ENCODE measurements around the gene SYT5.

Gene SYT5

DNA sequence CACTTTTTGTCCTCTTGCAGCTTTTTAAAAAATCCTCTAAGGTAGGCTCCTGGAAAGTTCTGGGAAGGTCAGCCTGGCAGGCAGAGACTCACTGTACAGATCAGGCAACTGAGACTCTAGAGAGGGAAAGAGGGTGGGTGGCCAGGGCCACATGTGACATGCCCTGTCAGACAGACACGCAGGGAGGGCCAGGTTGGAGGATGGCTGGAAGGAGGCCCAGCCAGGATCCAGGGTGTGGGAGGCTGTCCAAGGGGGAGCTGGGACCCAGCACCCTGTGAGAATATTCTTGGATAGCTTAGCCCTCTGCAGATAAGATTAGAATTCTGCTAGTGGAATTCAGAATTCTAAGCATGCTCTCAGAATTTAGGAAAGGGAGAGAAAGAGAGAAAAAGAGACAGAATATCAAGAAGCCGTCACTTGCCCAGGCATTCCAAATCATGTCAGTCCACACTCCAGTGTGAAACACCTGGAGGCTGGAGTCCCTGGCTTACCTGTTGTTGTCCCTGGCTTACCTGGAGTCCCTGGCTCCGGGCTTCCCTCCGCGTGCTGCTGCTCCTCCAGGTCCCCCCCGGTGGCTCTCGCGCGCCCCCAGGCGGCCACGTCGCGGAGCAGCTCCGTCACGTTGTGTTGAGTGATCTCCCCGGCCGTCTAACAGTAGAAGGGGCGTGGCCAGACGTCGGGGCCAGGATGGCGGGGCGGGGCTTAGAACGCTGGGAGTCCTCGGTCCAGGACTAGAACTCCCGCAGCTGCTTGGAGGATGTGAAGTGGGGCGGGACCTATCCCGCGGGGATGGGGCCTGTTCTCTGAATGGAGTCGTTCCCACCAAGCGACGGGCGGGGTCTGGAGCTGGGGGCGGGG lies 19.7 kb downstream of the SYT5 start:
- no peaks in the 10 kb centered on the region for H3K36me3 ChIP-seq (replicated peaks)
- peaks cover 14% of the 10 kb centered on the region for H3K27me3 ChIP-seq (replicated peaks)
- TF ChIP-seq CTCF (IDR thresholded peaks at IDR 0.05; ENCODE audit: low read depth, low read length, missing control alignments) = peak; percentile 97
- no peak overlapping the region for H3K27ac ChIP-seq
- in situ Hi-C loops (cut with HindIII; ENCODE audit: low pct_ligation_motif_present, low sequenced_read_pairs) = no loop called here
- peak; percentile 82 for DNase-seq
- no peak overlapping the region for H3K4me3 ChIP-seq (ENCODE audit: low read depth, low read length)

DNA sequence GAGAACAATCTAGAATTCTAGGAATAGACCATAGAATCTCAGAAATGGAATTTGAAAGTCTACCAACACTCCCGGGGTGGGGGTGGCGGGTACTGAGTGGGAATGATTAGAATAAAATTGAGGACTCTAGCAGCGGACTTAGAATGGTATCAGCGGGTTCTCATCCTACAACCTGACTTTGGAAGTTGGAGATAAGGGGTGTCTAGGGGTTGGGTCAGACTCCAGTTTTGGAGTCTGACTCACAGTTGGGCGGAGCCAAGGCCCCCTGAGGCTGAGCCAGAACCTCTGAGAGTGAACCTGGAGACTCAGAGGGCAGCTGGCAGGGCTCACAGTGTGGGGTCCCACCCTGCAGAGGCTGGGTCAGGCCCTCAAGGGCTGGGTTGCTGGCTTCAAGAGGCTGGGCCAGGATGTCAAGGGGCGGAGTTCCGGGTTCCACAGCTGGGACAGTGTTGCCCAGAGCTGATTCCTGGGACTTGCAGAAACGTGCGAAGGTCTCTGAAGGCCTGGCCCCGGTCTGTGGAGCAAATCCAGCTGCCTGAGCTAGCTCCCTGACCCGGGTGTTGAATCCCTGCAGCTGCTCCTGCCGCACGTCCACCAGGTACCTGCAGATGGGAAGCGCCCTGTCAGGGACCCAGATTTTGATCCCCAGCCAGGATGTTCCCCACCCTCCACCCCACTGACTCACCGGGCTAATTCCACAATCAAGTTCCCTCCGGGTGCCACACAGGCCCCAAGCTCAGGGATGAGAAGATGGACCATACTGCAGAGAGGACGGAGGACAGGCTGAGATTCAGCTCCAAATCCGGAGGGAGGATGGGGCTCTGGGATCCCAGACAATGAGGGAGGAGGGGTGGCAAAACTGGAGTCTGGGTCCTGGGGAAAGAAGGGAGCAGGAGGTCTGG lies 21.0 kb downstream of the SYT5 start:
- Histone ChIP-seq H3K4me3 (ENCODE audit: low read depth, low read length) (no peak overlapping the region), H3K36me3 (replicated peaks) (no peaks in the 10 kb centered on the region), H3K27ac (no peak overlapping the region), H3K27me3 (replicated peaks) (peaks cover 14% of the 10 kb centered on the region)
- TF ChIP-seq CTCF (IDR thresholded peaks at IDR 0.05; ENCODE audit: low read depth, low read length, missing control alignments) = no peak
- peak; percentile 12 for DNase-seq
- in situ Hi-C loops (cut with HindIII; ENCODE audit: low pct_ligation_motif_present, low sequenced_read_pairs) = no loop called here

GRCh38 chr19:55158423-55158822 lies 21.7 kb downstream of the SYT5 start:
- TF ChIP-seq CTCF (IDR thresholded peaks at IDR 0.05; ENCODE audit: low read depth, low read length, missing control alignments) = no peak
- no peaks in the 10 kb centered on the region for H3K36me3 ChIP-seq (replicated peaks)
- no peak for DNase-seq
- H3K27ac ChIP-seq = no peak overlapping the region
- no peak overlapping the region for H3K4me3 ChIP-seq (ENCODE audit: low read depth, low read length)
- peaks cover 14% of the 10 kb centered on the region for H3K27me3 ChIP-seq (replicated peaks)
- in situ Hi-C loops (cut with HindIII; ENCODE audit: low pct_ligation_motif_present, low sequenced_read_pairs) = no loop called here

GRCh38 chr19:55157064-55157908 lies 22.8 kb downstream of the SYT5 start, which contains the start of gene TNNI3:
TSS of gene TNNI3 (minus strand) at chr19:55157732. CDS start at chr19:55157589, 143 bp downstream.
- no peak for DNase-seq
- no peaks in the 10 kb centered on the region for H3K36me3 ChIP-seq (replicated peaks)
- peaks cover 13% of the 10 kb centered on the region for H3K27me3 ChIP-seq (replicated peaks)
- H3K27ac ChIP-seq = no peak within 1 kb of the TSS
- in situ Hi-C loops (cut with HindIII; ENCODE audit: low pct_ligation_motif_present, low sequenced_read_pairs) = no loop called here
- no peak for TF ChIP-seq CTCF (IDR thresholded peaks at IDR 0.05; ENCODE audit: low read depth, low read length, missing control alignments)
- no peak within 1 kb of the TSS for H3K4me3 ChIP-seq (ENCODE audit: low read depth, low read length)
